ENCODE results near the gene VPS45. TPM values are rescaled to one million over a fixed set of nuclear protein-coding genes. Genes with fewer than 3 reads are reported as not detected.
A peak's percentile ranks its signal among the peaks of the same experiment; 100 is the strongest.

The VPS45 gene
- total and polyA plus RNA-seq, 2 of the 13 experiments (the other 11 are each of a cell fraction or from before 2014, with no cell fraction given): 15.2 to 25.2 TPM

GRCh38 chr1:150067184-150068108 lies at the start of gene VPS45 (continued):
- TF ChIP-seq NCOA2 (CRISPR knock-in tag; IDR thresholded peaks at IDR 0.05) (peak; percentile 36; the same call in 1 of the 2 replicates), ZNF558 (CRISPR knock-in tag; IDR thresholded peaks at IDR 0.05; ENCODE audit: borderline replicate concordance) (0 out of 2 replicates have a peak, but pooled peaks have one; percentile 64), EEA1 (CRISPR knock-in tag; IDR thresholded peaks at IDR 0.05; ENCODE audit: borderline replicate concordance) (no peak), AKAP8 (CRISPR knock-in tag; IDR thresholded peaks at IDR 0.05) (no peak), ZNF530 (CRISPR knock-in tag; IDR thresholded peaks at IDR 0.05; ENCODE audit: low read depth) (no peak), ZNF7 (CRISPR knock-in tag; IDR thresholded peaks at IDR 0.05) (no peak), ZNF121 (CRISPR knock-in tag; IDR thresholded peaks at IDR 0.05) (peak; percentile 3; the same call in 1 of the 2 replicates), ZNF747 (CRISPR knock-in tag; IDR thresholded peaks at IDR 0.05; ENCODE audit: borderline replicate concordance) (no peak; the same call in 1 of the 2 replicates), KMT2B (CRISPR knock-in tag; IDR thresholded peaks at IDR 0.05) (peak; percentile 88; the same call in 1 of the 2 replicates), DR1 (CRISPR knock-in tag; IDR thresholded peaks at IDR 0.05) (peak; percentile 55; the same call in 1 of the 2 replicates), ZNF280D (CRISPR knock-in tag; IDR thresholded peaks at IDR 0.05) (peak; percentile 72), THAP7 (CRISPR knock-in tag; IDR thresholded peaks at IDR 0.05) (peak; percentile 65; the same call in 1 of the 2 replicates), CBX2 (IDR thresholded peaks at IDR 0.05; ENCODE audit: low read depth, low read length) (no peak), CBX2 (CRISPR knock-in tag; IDR thresholded peaks at IDR 0.05; ENCODE audit: low read depth) (no peak; the same call in 1 of the 2 replicates), SNAPC5 (CRISPR knock-in tag; IDR thresholded peaks at IDR 0.05; ENCODE audit: borderline replicate concordance) (no peak), ZNF619 (CRISPR knock-in tag; IDR thresholded peaks at IDR 0.05) (peak; percentile 71; the same call in 1 of the 2 replicates), ZNF30 (CRISPR knock-in tag; IDR thresholded peaks at IDR 0.05) (peak; percentile 27; the same call in 1 of the 2 replicates), REPIN1 (CRISPR knock-in tag; IDR thresholded peaks at IDR 0.05; ENCODE audit: borderline replicate concordance, low read depth) (peak; percentile 52; the same call in 1 of the 2 replicates), MTF2 (CRISPR knock-in tag; IDR thresholded peaks at IDR 0.05; ENCODE audit: borderline replicate concordance) (no peak), KLF16 (CRISPR knock-in tag; IDR thresholded peaks at IDR 0.05) (peak in 1 of 2 experiments; percentile 37; a peak in 1 of 4 replicates), RAD21 (CRISPR knock-in tag; IDR thresholded peaks at IDR 0.05) (peak; percentile 45), MAZ (IDR thresholded peaks at IDR 0.05; ENCODE audit: borderline replicate concordance, low read depth, low read length) (peak; percentile 45; the same call in 1 of the 2 replicates), MAZ (CRISPR knock-in tag; IDR thresholded peaks at IDR 0.05; ENCODE audit: low read depth) (peak; percentile 7; the same call in 1 of the 2 replicates), KAT2B (IDR thresholded peaks at IDR 0.05; ENCODE audit: borderline replicate concordance, low read depth, low read length) (no peak), ZFP1 (CRISPR knock-in tag; IDR thresholded peaks at IDR 0.05) (no peak)

All from HepG2 (cell line).